22Rv1 (cell line): ENCODE results near the gene ST8SIA1.

Experiments
- ZFX ChIP-seq: fragments of 450-650 bp; IDR thresholded peaks from 2 replicates; pipeline ENCODE4 v1.6.1; 2017; ENCODE audit warnings: antibody characterized with exemption, borderline replicate concordance
- TF ChIP-seq, protein P1 (sequence below): fragments of 450-650 bp; IDR thresholded peaks from 2 replicates; pipeline ENCODE4 v1.5.1; 2017; ENCODE audit warnings: mild to moderate bottlenecking

- TF ChIP-seq, protein P1, sequence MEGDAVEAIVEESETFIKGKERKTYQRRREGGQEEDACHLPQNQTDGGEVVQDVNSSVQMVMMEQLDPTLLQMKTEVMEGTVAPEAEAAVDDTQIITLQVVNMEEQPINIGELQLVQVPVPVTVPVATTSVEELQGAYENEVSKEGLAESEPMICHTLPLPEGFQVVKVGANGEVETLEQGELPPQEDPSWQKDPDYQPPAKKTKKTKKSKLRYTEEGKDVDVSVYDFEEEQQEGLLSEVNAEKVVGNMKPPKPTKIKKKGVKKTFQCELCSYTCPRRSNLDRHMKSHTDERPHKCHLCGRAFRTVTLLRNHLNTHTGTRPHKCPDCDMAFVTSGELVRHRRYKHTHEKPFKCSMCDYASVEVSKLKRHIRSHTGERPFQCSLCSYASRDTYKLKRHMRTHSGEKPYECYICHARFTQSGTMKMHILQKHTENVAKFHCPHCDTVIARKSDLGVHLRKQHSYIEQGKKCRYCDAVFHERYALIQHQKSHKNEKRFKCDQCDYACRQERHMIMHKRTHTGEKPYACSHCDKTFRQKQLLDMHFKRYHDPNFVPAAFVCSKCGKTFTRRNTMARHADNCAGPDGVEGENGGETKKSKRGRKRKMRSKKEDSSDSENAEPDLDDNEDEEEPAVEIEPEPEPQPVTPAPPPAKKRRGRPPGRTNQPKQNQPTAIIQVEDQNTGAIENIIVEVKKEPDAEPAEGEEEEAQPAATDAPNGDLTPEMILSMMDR, result no peak
- TF ChIP-seq ZFX, result no peak
Observed at GRCh38 chr12:22190969-22191368, 143.5 kb downstream of the ST8SIA1 start.
